GDM1 (cell line): ENCODE measurements around the gene MINDY3.
"Not testable (repeated sequence)": the region's sequence is repeated elsewhere in the genome, so short reads cannot be mapped to it uniquely, and the experiment has no call there.

Source experiments
- DNase-seq: peaks from one replicate; lab custom pipeline; 2025; lab: John Stamatoyannopoulos, UW

MINDY3 gene

DNA sequence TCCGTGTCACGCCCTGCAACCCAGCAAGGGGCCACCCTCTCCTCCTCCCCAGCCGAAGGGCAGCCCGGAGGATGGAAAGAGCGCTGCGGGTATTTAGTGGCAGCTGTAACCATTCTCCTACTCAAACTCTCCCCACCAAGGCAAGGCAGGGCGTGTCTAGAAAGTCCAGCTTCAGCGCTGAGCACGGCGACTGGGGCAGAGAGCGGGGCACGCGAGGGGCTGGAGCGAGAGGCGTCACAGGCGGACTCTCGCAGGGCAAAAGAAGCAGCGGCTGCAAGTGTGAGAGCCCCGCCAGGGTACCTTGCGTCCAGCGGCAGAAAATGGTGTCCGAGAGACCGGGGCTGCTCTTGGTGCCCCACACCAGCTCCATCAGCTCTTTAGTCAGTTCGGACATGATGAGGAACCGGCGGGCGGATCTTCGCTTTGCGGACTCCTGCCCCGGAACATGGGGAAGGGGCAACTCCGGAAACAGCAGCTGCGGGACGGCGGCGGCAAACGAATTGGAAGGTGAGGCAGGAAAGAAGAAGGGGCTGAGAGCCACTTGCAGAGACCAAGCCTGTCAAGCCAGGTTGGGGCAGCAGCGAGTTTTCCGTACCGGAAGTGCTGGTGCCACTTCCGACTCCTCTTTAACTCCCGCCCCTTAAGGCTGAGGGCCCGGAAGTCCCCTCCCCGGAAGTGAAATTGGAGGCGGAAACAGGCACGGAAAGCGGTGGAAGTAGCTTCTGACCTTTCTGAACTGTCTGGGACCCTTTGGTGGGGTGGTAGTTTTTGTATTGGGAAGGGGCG lies at the start of gene MINDY3:
Gene MINDY3, minus strand, starts transcription at position 602 of the 786 bp plus-strand sequence. Its CDS starts 208 bp downstream, at position 394.
- DNase-seq = peak; percentile 67

- no peak for DNase-seq
Measured at GRCh38 chr10:15901889-15902288, 41.6 kb upstream of the MINDY3 start.

GRCh38 chr10:15898046-15898445 lies 37.7 kb upstream of the MINDY3 start:
- no peak for DNase-seq

GRCh38 chr10:15897287-15897686 lies 37.0 kb upstream of the MINDY3 start:
- DNase-seq = no peak

DNA sequence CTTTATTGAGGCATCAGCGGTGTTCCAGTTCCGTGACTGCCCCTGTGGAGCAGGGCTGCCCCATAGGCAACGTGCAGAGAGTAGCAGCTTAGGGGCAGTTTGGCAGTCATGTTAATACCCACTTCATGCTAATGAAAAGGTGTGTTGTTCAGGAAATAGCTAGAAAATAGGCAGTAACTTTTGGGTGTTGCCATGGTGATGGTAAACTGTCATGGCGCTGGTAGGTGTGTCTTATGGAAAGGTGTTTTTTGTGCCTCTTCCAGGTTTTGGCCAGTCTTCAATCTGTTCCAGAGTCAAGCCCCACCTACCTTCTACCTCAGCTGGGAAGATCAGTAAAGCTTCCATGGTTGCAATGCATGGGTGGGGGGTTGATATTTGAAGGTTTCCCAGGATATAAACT lies 36.3 kb upstream of the MINDY3 start:
- DNase-seq = no peak

GRCh38 chr10:15884447-15884846 lies 24.1 kb upstream of the MINDY3 start:
- DNase-seq = no peak

GRCh38 chr10:15881542-15881941 lies 21.2 kb upstream of the MINDY3 start:
- no peak for DNase-seq

DNA sequence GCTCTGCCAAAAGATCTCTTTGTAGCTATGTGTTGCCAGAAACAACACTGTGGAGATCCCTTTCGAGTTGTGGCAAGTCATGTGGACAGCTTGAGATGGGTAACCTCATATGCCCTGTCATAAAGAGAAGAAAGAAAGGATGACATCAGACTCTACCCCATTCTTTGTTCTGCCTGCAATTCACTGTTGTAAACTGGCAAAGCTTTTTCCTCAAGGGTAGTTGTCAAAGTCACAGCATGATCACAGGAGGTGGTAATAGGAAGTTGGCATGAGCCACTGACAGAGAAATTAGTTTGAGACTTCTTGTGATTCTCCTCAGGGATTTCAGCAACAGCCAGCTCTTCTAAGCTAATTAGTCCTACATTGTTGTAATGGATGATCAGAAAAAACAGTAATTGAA lies 19.4 kb upstream of the MINDY3 start:
- no peak for DNase-seq

- no peak for DNase-seq
Measured at GRCh38 chr10:15879058-15879457, 18.8 kb upstream of the MINDY3 start.

GRCh38 chr10:15877836-15878576 lies 17.7 kb upstream of the MINDY3 start:
- no peak for DNase-seq

GRCh38 chr10:15876274-15876673 lies 16.0 kb upstream of the MINDY3 start:
- DNase-seq = not testable (repeated sequence)

GRCh38 chr10:15872645-15873044 lies 12.3 kb upstream of the MINDY3 start:
- not testable (repeated sequence) for DNase-seq

- no peak for DNase-seq
Measured at GRCh38 chr10:15871823-15872222, 11.5 kb upstream of the MINDY3 start.

GRCh38 chr10:15869935-15870334 lies 9.6 kb upstream of the MINDY3 start:
- DNase-seq = no peak

DNA sequence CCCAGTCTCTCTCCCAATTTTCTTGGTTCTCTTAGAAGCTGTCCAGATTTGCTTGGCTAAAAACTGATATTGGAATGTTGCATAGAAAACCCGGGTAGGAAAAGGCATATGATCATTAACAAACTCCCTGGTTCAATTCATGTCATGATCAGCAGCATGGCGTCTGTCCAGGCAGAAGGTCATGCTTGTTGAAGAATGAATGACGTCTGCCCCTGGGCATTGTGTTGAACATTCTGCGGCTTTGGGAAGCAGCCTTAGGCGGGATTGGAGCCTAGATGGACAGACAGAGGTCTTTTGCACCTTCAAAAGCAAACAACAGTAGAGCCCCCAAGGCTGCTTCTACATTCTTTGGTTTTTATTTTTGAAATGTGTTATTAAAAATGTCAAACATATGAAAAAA lies 7.7 kb upstream of the MINDY3 start:
- no peak for DNase-seq

DNA sequence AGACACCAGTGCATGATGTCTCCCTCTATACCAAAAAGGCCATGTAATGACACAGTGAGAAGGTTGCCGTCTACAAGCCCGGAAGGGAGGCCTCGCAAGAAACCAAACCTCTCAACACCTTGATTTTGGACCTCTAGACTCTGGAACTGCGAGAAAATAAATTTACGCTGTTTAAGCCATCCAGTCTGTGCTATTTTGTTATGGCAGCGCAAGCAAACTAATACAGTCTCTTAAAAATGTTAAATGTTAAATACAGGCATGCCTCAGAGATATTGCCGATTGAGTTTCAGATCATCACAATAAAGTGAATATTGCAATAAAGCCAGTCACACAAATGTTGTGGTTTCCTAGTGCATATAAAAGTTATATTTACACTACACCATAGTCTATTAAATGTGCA lies 5.0 kb upstream of the MINDY3 start:
- DNase-seq = no peak

- no peak for DNase-seq
Measured at GRCh38 chr10:15864419-15864818, 4.1 kb upstream of the MINDY3 start.

DNA sequence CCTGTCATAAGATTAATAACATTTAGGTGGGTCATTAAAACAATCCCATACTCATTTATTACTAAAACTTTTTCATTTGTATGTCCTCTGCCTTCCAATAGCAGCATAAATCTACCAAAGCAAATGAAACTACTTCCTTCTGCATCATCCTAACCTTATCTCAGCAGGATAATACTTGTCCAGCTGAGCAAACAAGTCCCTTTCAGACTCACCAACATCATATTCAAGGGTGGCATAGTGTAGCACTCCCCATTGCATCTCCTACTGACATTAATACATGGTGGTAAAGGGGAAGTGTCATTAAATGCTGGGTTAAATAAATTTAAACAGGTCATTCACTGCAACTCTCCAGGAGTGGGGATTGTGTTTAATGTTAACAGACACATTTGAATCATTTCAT lies 3.4 kb upstream of the MINDY3 start:
- no peak for DNase-seq

DNA sequence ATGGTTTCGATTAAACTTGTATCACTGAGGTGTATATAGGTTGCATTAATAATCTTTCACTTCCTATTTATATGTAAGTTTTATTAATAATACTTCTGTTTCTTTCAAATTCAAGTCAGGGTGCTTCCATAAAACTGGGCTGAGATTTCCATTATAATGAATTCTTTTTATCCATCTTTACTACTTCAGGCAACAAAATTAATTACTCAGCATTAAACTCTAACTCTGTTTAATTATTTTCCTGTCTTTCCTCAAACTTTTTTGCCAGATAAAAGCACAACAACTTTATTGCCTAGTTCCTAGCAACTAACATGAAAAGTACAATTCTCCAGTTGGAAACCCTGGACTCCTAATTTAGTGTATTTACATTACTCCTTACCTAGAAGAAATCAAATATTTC lies 3.0 kb upstream of the MINDY3 start:
- no peak for DNase-seq

DNA sequence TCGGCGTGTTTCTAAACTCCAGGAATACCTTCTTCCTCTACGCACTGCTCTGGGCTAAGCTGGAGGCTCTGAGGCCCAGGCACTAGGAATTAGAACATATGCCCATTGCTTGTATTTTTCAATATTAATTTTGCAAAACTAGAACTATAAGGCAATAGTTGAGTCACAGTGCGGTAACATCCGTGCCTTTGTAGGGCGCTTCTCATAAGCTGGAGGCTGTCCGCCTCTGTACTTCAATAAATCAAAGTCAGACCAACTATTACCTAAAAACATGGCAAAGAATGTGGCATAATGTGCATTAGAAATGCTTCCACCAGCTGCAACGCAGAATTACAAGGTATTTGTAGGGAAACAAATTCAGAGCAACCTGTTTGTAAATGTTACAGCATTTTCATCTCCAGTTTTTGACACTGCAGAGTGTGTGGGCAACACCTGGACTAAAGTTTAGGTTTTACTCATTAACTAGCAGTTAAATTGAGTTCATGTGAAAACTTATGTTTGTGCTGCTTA lies 440 bp upstream of the MINDY3 start:
- DNase-seq = no peak

- no peak for DNase-seq
Measured at GRCh38 chr10:15859509-15859905, 800 bp downstream of the MINDY3 start.

DNA sequence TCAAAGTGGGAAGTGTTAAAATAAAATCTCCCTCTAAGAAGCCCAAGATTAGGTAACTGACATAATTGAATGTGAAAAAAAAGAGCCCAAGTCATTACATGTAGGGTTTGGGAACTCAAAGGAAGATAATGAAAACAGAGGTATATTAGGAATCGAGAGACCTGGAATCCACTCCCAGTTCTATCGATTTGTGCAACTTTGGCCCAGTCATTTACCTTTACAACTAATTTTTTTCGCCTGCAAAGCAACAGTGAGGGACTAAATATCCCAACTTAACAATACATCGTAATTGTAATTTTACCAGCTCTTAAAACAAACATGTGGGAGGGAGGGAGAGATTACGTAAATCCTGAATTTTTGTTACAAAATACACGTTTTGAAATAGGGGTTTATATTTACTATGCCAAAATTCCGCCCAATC lies 1.4 kb downstream of the MINDY3 start:
- no peak for DNase-seq

GRCh38 chr10:15857107-15857575 lies 3.2 kb downstream of the MINDY3 start:
- no peak for DNase-seq
